LNCaP clone FGC (cell line): ENCODE data around the gene YWHAG.

ENCODE experiments used
- DNase-seq: peaks from one replicate; pipeline ENCODE4 v3.0.0-alpha.2; 2011; ENCODE audit warnings: low read depth
- H3K4me3 ChIP-seq: 2 replicates; pipeline ENCODE4 v1.5.1; 2011; ENCODE audit warnings: mild to moderate bottlenecking, low read depth, low read length, control low read depth
- CTCF ChIP-seq: IDR thresholded peaks from 2 replicates; pipeline ENCODE4 v1.5.1; 2012; ENCODE audit warnings: mild to moderate bottlenecking; ENCODE audit not compliant: control insufficient read depth, insufficient read depth; ENCODE audit errors: extremely low read depth

The YWHAG gene

GRCh38 chr7:76330673-76331072, 28.1 kb downstream of the YWHAG start:
- no peak for TF ChIP-seq CTCF
- no peak for DNase-seq
- H3K4me3 ChIP-seq: no peak overlapping the region

- H3K4me3 ChIP-seq: no peak overlapping the region
- TF ChIP-seq CTCF: no peak
- no peak for DNase-seq
Measured at GRCh38 chr7:76330261-76330660, 28.5 kb downstream of the YWHAG start.

DNA sequence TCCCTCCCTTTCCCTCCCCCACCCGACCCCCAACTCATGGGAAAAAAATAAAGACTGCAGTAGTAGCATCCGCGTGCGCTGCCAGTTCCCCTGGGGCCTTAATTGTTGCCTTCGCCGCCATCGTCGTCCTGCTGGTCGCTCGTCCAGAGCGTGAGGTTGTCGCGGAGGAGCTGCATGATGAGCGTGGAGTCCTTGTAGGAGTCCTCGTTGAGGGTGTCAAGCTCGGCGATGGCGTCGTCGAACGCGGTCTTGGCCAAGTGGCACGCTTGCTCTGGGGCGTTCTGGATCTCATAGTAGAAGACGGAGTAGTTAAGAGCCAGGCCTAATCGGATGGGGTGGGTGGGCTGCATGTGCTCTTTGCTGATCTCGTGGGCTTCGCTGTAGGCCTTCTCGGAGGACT, 29.3 kb downstream of the YWHAG start:
- DNase-seq: no peak
- H3K4me3 ChIP-seq: no peak overlapping the region
- no peak for TF ChIP-seq CTCF

- no peak for TF ChIP-seq CTCF
- no peak for DNase-seq
- H3K4me3 ChIP-seq: no peak overlapping the region
Measured at GRCh38 chr7:76328389-76328788, 30.4 kb downstream of the YWHAG start.

- no peak for TF ChIP-seq CTCF
- no peak for DNase-seq
Measured at GRCh38 chr7:76327610-76328009, 31.2 kb downstream of the YWHAG start.

GRCh38 chr7:76326646-76327233, 32.1 kb downstream of the YWHAG start:
- no peak for TF ChIP-seq CTCF
- no peak for DNase-seq
- H3K4me3 ChIP-seq: no peak overlapping the region

More at GRCh38 chr7:76327610-76328009, 31.2 kb downstream of the YWHAG start:
- no peak overlapping the region for H3K4me3 ChIP-seq

DNA sequence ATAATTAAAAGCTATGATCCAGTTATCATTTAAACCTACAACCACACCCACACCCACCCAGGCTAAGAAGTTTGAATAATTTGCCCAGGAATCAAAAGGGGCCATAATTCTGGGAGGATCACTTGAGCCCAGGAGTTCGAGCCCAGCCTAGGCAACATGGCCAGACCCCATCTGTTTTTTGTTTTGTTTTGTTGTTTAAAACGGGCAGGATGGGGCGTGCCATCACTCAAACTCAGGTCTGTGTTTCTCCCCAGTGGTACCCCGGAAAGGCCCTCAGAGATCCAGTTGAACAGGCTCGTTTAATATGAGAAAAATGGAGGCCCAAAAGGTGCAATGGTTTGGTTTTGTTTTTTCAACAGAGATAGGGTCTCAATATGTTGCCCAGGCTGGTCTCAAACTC, 33.0 kb downstream of the YWHAG start:
- no peak for DNase-seq
- no peak overlapping the region for H3K4me3 ChIP-seq

More for the DNA sequence above, 33.0 kb downstream of the YWHAG start:
- TF ChIP-seq CTCF: no peak
